Brain microvascular endothelial cell (primary cell): ENCODE data around the gene BSCL2.

ENCODE experiments used
- DNase-seq: peaks from one replicate; pipeline ENCODE4 v3.0.0-alpha.2; 2020
- H3K27ac ChIP-seq: fragments of 250-450 bp; sonication (Bioruptor Pico); 2 replicates; pipeline ENCODE4 v1.5.1; 2020; ENCODE audit warnings: mild to moderate bottlenecking, moderate library complexity
- H3K27me3 ChIP-seq: fragments of 250-450 bp; sonication (Bioruptor Pico); replicated peaks from 2 replicates; pipeline ENCODE4 v1.5.1; 2020; ENCODE audit warnings: mild to moderate bottlenecking
- H3K36me3 ChIP-seq: fragments of 250-450 bp; sonication (Bioruptor Pico); replicated peaks from 2 replicates; pipeline ENCODE4 v1.5.1; 2020; ENCODE audit warnings: mild to moderate bottlenecking
- H3K4me3 ChIP-seq: 2 replicates; pipeline ENCODE4 v1.5.1; 2011; ENCODE audit warnings: low read depth, mild to moderate bottlenecking, control low read depth, low read length, moderate library complexity
- CTCF ChIP-seq: IDR thresholded peaks from 2 replicates; pipeline ENCODE4 v1.5.1; 2011; ENCODE audit warnings: low read depth, mild to moderate bottlenecking, moderate library complexity, low read length, control low read depth, inconsistent platforms; ENCODE audit errors: missing control alignments
- in situ Hi-C: cut with HindIII; loops from 2 replicates; pipeline ENCODE4 v1.10.0; 2017; ENCODE audit warnings: low sequenced_read_pairs, low pct_ligation_motif_present

The BSCL2 gene

GRCh38 chr11:62688491-62688890 is 18.7 kb downstream of the BSCL2 start:
- Histone ChIP-seq H3K27ac (no peak overlapping the region), H3K27me3 (no peaks in the 10 kb centered on the region), H3K36me3 (peaks cover 28% of the 10 kb centered on the region), H3K4me3 (no peak overlapping the region)
- DNase-seq, result no peak
- TF ChIP-seq CTCF, result no peak
- in situ Hi-C loops, result no loop called here

GRCh38 chr11:62687508-62688396 is 19.5 kb downstream of the BSCL2 start:
- in situ Hi-C loops, result no loop called here
- Histone ChIP-seq H3K36me3 (peaks cover 21% of the 10 kb centered on the region), H3K27me3 (no peaks in the 10 kb centered on the region)

DNA sequence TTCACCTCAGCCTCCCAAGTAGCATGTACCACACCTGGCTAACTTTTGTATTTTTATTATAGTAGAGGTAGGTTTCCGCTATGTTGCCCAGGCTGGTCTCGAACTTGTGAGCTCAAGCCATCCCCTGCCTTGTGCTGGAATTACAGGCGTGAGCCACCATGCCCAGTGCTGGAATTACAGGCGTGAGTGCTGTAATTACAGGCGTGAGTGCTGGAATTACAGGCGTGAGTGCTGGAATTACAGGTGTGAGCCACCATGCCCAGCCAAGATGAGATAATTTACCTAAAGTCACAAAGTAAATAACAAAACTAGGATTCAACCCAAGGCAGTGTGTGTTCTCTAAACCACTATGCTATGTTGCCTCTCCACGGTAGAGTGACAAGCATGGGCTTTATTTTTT is 24.7 kb downstream of the BSCL2 start:
- Histone ChIP-seq H3K36me3 (no peaks in the 10 kb centered on the region), H3K4me3 (no peak overlapping the region), H3K27me3 (no peaks in the 10 kb centered on the region), H3K27ac (no peak overlapping the region)
- TF ChIP-seq CTCF, result no peak
- DNase-seq, result no peak
- in situ Hi-C loops, result no loop called here

More at GRCh38 chr11:62687508-62688396, 19.5 kb downstream of the BSCL2 start:
- no peak for DNase-seq
- no peak overlapping the region for H3K27ac ChIP-seq
- peak overlapping the region; percentile 22 for H3K4me3 ChIP-seq
- no peak for TF ChIP-seq CTCF

DNA sequence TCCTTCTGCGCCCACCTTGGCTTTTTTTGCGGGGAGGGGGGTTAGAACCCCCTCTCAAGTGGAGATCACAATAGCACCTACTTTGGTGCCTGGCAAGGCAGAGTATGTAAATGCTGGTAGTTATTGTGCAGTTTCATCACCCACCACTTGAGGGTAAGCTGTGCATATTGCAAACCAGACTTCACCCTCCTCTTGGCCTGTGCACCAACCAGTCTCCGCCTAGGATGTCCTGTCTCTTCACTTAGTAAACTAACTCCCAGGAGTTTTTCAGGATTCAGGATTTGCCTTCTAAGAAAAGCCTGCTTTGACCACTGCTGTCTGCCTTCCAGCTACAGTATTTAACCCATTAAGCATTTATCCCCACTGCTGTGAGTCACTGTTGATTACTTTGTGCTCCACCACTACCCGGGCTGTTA is 26.4 kb downstream of the BSCL2 start:
- Histone ChIP-seq H3K4me3 (no peak overlapping the region), H3K36me3 (peaks cover 10% of the 10 kb centered on the region), H3K27me3 (no peaks in the 10 kb centered on the region), H3K27ac (no peak overlapping the region)
- in situ Hi-C loops, result no loop called here
- DNase-seq, result peak; percentile 62
- peak; percentile 71 for TF ChIP-seq CTCF

DNA sequence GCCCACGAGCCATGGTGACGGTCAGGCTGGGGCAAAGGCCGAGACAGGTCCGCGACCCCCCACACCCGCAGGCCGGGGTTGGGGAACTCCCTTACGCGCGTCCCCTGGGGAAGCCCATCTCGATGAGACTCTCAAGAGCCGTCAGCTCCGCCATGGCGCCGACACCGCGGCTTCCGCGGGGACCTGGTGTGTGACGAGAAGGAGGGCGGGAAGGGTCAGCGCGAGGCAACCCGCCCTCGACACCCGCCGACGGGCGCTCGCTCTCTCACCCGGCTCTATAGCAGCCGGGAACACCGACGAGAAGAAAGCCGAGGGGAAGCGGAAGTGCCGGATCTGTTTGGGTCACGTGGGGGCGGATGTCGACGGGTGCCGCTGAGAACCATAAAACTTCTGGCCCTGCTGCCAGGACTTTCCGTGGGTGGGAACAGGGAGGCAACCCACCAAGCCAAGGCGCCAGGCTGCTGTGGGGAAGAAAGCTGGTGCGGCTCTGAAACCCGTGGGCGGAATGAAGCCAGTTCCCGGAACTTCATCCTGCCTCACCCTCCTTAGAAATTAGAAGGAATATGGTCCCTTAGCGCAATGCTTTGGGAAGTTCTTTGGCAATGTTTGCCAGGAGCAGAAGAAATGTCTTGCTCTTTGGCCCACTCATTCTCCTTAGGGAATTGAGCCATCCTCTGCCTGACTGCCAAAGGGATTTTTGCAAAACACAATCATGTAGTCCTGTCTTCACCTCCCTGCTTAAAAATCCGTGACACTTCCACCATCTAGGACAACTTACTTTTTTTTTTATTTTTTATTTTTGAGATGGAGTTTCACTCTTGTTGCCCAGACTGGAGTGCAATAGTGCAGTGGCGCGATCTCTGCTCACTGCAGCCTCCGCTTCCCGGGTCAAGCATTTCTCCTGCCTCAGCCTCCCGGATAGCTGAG is 28.2 kb downstream of the BSCL2 start, which contains the start of gene UBXN1:
Gene UBXN1, minus strand, starts transcription at position 304 of the 927 bp plus-strand sequence. Its CDS starts 150 bp downstream, at position 154.
- peak within 1 kb of the TSS; percentile 71 for H3K27ac ChIP-seq
- H3K36me3 ChIP-seq, result peaks cover 12% of the 10 kb centered on the region
- DNase-seq, result peak; percentile 87
- H3K27me3 ChIP-seq, result no peaks in the 10 kb centered on the region
- in situ Hi-C loops, result no loop called here
- H3K4me3 ChIP-seq, result peak within 1 kb of the TSS; percentile 95
- TF ChIP-seq CTCF, result no peak
